GM12878 (cell line): ENCODE measurements around the gene JUND. TPM values are rescaled to one million over a fixed set of nuclear protein-coding genes. Genes with fewer than 3 reads are reported as not detected.

Experiments used
- ATAC-seq: fragments of 200-7000 bp; cut with Tn5 transposase; 3 replicates; pipeline ENCODE4 v1.9.1; 2020; ENCODE audit warnings: mild to moderate bottlenecking, moderate library complexity
- BruUV-seq: library from RNA; stranded (reverse); fragments of 400-500 nt; replicated peaks from 2 replicates; lab custom pipeline; 2021; lab: Mats Ljungman, UMichigan
- CTCF ChIA-PET: fragments of 300-600 bp; sonication (Branson Sonifier 250); formaldehyde crosslinking; extraction: SDS; loops from one replicate; lab custom pipeline; 2021; ENCODE audit warnings: inconsistent platforms; lab: Yijun Ruan, JAX
- POLR2A ChIA-PET: fragments of 350-600 bp; formaldehyde crosslinking; extraction: SDS; loops from one replicate; lab custom pipeline; 2021; ENCODE audit warnings: inconsistent platforms; lab: Charles Lee
- RAD21 ChIA-PET: fragments of 300-600 bp; sonication (Branson Sonifier 250); formaldehyde crosslinking; loops from one replicate; lab custom pipeline; 2023; ENCODE audit warnings: antibody characterized with exemption; ENCODE audit not compliant: unreplicated experiment; lab: Charles Lee
- SMC1A ChIA-PET: fragments of 300-600 bp; sonication (Branson Sonifier 250); formaldehyde crosslinking; loops from one replicate; lab custom pipeline; 2023; ENCODE audit not compliant: unreplicated experiment, uncharacterized antibody; lab: Charles Lee
- DNase-seq: peaks from one replicate; pipeline ENCODE4 v3.0.0-alpha.2; 2011; ENCODE audit warnings: low read depth, low spot score
- FAIRE-seq: peaks from 3 replicates; lab custom pipeline; 2011; peaks lifted over from hg19 to GRCh38; lab: Jason Lieb, UNC
- H2AFZ ChIP-seq: 2 replicates; pipeline ENCODE4 v1.6.0; 2011; ENCODE audit warnings: low read depth, low read length, control low read depth; ENCODE audit not compliant: control insufficient read depth
- H3K27ac ChIP-seq: 2 replicates; pipeline ENCODE4 v1.5.1; 2011; ENCODE audit warnings: control low read depth; ENCODE audit not compliant: control insufficient read depth, insufficient read depth
- H3K27me3 ChIP-seq, 2 experiments: replicated peaks in 1 of 2; 2 replicates each; pipeline versions ENCODE4 v1.6.0 to v1.6.1; 2011; ENCODE audit warnings: low read length in 1 of 2; ENCODE audit not compliant: control insufficient read depth in 2 of 2, insufficient read depth in 2 of 2
- H3K36me3 ChIP-seq, 2 experiments: 2 replicates each; pipeline ENCODE4 v1.5.1; 2011; ENCODE audit warnings: low read length in 1 of 2; ENCODE audit not compliant: control insufficient read depth in 2 of 2, insufficient read depth in 2 of 2
- H3K4me1 ChIP-seq: 2 replicates; pipeline ENCODE4 v1.6.1; 2011; ENCODE audit warnings: mild to moderate bottlenecking, low read length, moderate library complexity, mixed read lengths; ENCODE audit not compliant: control insufficient read depth, insufficient read depth
- H3K4me2 ChIP-seq: 2 replicates; pipeline ENCODE4 v1.6.0; 2011; ENCODE audit warnings: control low read depth; ENCODE audit not compliant: control insufficient read depth, insufficient read depth
- H3K4me3 ChIP-seq: fragments of 200-600 bp; sonication (generic); 2 replicates; pipeline ENCODE4 v1.5.1; 2016
- H3K79me2 ChIP-seq: 2 replicates; pipeline ENCODE4 v1.6.0; 2011; ENCODE audit warnings: low read length; ENCODE audit not compliant: control insufficient read depth, insufficient read depth
- H3K9ac ChIP-seq: 2 replicates; pipeline ENCODE4 v1.8.0; 2011; ENCODE audit warnings: low read length, control low read depth, mixed read lengths; ENCODE audit not compliant: control insufficient read depth, insufficient read depth
- H3K9me3 ChIP-seq: replicated peaks from 3 replicates; pipeline ENCODE4 v1.5.1; 2011; ENCODE audit warnings: mild to moderate bottlenecking, low read length; ENCODE audit not compliant: control insufficient read depth, insufficient read depth
- H4K20me1 ChIP-seq: 2 replicates; pipeline ENCODE4 v1.6.0; 2011; ENCODE audit not compliant: control insufficient read depth, insufficient read depth
- BACH1 ChIP-seq: fragments of 450-650 bp; IDR thresholded peaks from 2 replicates; pipeline ENCODE4 v1.6.1; 2017; ENCODE audit warnings: mild to moderate bottlenecking, borderline replicate concordance
- BCL3 ChIP-seq: IDR thresholded peaks from 2 replicates; pipeline ENCODE4 v1.6.1; 2011; ENCODE audit warnings: borderline replicate concordance, low read depth, mild to moderate bottlenecking, moderate library complexity, low read length; ENCODE audit not compliant: insufficient read depth, poor library complexity, severe bottlenecking
- CBFB ChIP-seq: IDR thresholded peaks from 2 replicates; pipeline ENCODE4 v1.6.1; 2016; ENCODE audit warnings: antibody characterized with exemption, low read depth
- FOS ChIP-seq: IDR thresholded peaks from 3 replicates; pipeline ENCODE4 v1.6.1; 2011; ENCODE audit warnings: borderline replicate concordance; ENCODE audit not compliant: insufficient read length; ENCODE audit errors: extremely low read depth
- FOXK2 ChIP-seq: fragments of 450-650 bp; IDR thresholded peaks from 2 replicates; pipeline ENCODE4 v1.6.1; 2017; ENCODE audit warnings: mild to moderate bottlenecking, moderate library complexity
- HCFC1 ChIP-seq: fragments of 150-350 bp; IDR thresholded peaks from 2 replicates; pipeline ENCODE4 v1.6.1; 2014; ENCODE audit warnings: low read length
- IRF3 ChIP-seq: fragments of 450-650 bp; IDR thresholded peaks from 2 replicates; pipeline ENCODE4 v1.6.1; 2014; ENCODE audit warnings: mild to moderate bottlenecking
- NRF1 ChIP-seq: conservative IDR thresholded peaks from 2 replicates; pipeline ENCODE4 v1.6.1; 2011; ENCODE audit warnings: mild to moderate bottlenecking, low read depth, low read length, improper control_type of control experiment
- PAX8 ChIP-seq: fragments of 450-650 bp; IDR thresholded peaks from 2 replicates; pipeline ENCODE4 v1.6.1; 2017; ENCODE audit warnings: mild to moderate bottlenecking, moderate library complexity
- RELA ChIP-seq: fragments of 450-650 bp; IDR thresholded peaks from 2 replicates; pipeline ENCODE4 v1.8.0; 2014; ENCODE audit warnings: borderline replicate concordance; ENCODE audit not compliant: partially characterized antibody
- RUNX3 ChIP-seq: IDR thresholded peaks from 2 replicates; pipeline ENCODE4 v1.6.1; 2012; ENCODE audit warnings: low read length, inconsistent platforms
- SMC3 ChIP-seq: IDR thresholded peaks from 2 replicates; pipeline ENCODE4 v1.6.1; 2011; ENCODE audit warnings: low read length, improper control_type of control experiment, borderline replicate concordance
- SREBF2 ChIP-seq: IDR thresholded peaks from 2 replicates; pipeline ENCODE4 v1.6.1; 2012; ENCODE audit warnings: mild to moderate bottlenecking, low read length
- TCF12 ChIP-seq: IDR thresholded peaks from 2 replicates; pipeline ENCODE4 v1.6.1; 2011; ENCODE audit warnings: low read depth, mild to moderate bottlenecking, low read length
- TCF7 ChIP-seq: IDR thresholded peaks from 2 replicates; pipeline ENCODE4 v1.6.1; 2014; ENCODE audit warnings: antibody characterized with exemption, borderline replicate concordance
- YY1 ChIP-seq: IDR thresholded peaks from 2 replicates; pipeline ENCODE4 v1.6.1; 2011; ENCODE audit warnings: low read depth, mild to moderate bottlenecking, low read length
- ZBTB40 ChIP-seq: fragments of 450-650 bp; IDR thresholded peaks from 2 replicates; pipeline ENCODE4 v1.6.1; 2016; ENCODE audit warnings: mild to moderate bottlenecking, moderate library complexity, borderline replicate concordance
- WGBS: methylation state at CpG from one replicate; pipeline ENCODE4 v1.1.6; 2016; ENCODE audit warnings: low lambda C conversion rate; ENCODE audit not compliant: insufficient replicate concordance, insufficient coverage; ENCODE audit errors: missing lambda C conversion rate; 5-methylcytosine and 5-hydroxymethylcytosine counted together
- in situ Hi-C: fragments of 300-500 bp; cut with MboI; formaldehyde crosslinking; loops from 9 replicates; pipeline ENCODE4 v1.14.3; 2018; ENCODE audit warnings: mixed read lengths
- intact Hi-C: fragments of 100-400 bp; cut with micrococcal nuclease; formaldehyde crosslinking; loops from one replicate; pipeline ENCODE4 v1.14.2; 2022; ENCODE audit not compliant: unreplicated experiment
- polyA plus RNA-seq, 11 experiments: library from polyadenylated mRNA; depleted of rRNA in 4 of 11; unstranded in 6 of 11; stranded (reverse) in 5 of 11; fragments of >200 nt; fragmentation: Nextera tagmentation in 4 of 11; fragmentation: Illumina TruSeq in 1 of 11; extraction: Ambion mirVana in 4 of 11; extraction: Trizol in 1 of 11; gene quantifications; 1 replicate in 1 of 11; 2 replicates in 10 of 11; pipeline versions ENCODE4 v1.2.1 to v1.2.3, GENCODE V29; 2011 to 2016; ENCODE audit warnings: inconsistent platforms in 2 of 11, missing spikeins in 2 of 11, low read depth in 1 of 11
- total RNA-seq, 4 experiments: library from RNA; depleted of rRNA in 3 of 4; stranded (reverse); fragments of >200 nt in 3 of 4; fragmentation: Illumina TruSeq in 1 of 4; extraction: Trizol in 1 of 4; gene quantifications; 2 replicates each; pipeline versions ENCODE4 v1.2.1 to v1.2.3, GENCODE V29; 2013 to 2021

JUND gene
- total and polyA plus RNA-seq, 10 of the 15 experiments (the other 5 are each of a cell fraction or from before 2014, with no cell fraction given): 7.4 to 164 (median 18.8) TPM

GRCh38 chr19:18283338-18283737 is 1.9 kb upstream of the JUND start:
- H3K27ac ChIP-seq: no peak overlapping the region
- 100% methylated on average over 5 of the region's 5 CpGs for WGBS
- ChIA-PET CTCF (interaction anchor here (3.1 kb wide), 1 partner anchor 45 kb away, joined by 11 read pairs; no protein-coding TSS in a partner anchor), SMC1A (no interaction called here), POLR2A (interaction anchor here (2.8 to 8.4 kb wide), 4 partner anchors 8 to 46 kb away, joined by 24 to 206 read pairs (median 176); partner anchors contain the start of gene LSM4), RAD21 (interaction anchor here (5.7 to 7.1 kb wide), 3 partner anchors 8 to 44 kb away, joined by 135 to 259 read pairs (median 136); no protein-coding TSS in a partner anchor)
- H3K79me2 ChIP-seq: peaks cover 33% of the 10 kb centered on the region
- FAIRE-seq (no peak), DNase-seq (no peak), ATAC-seq (no peak)
- H3K9me3 ChIP-seq: no peaks in the 10 kb centered on the region
- TF ChIP-seq FOXK2: no peak
- TF ChIP-seq YY1: no peak
- no peak for TF ChIP-seq HCFC1
- no peak for TF ChIP-seq RUNX3
- no peak for TF ChIP-seq SMC3
- no peak for TF ChIP-seq TCF7
- no peak for TF ChIP-seq SREBF2
- TF ChIP-seq BACH1: no peak
- no peak for TF ChIP-seq ZBTB40
- TF ChIP-seq CBFB: no peak
- no peak for TF ChIP-seq FOS
- TF ChIP-seq NRF1: no peak
- no peak for TF ChIP-seq BCL3
- TF ChIP-seq PAX8: no peak
- TF ChIP-seq TCF12: no peak
- no peak for TF ChIP-seq IRF3
- no peak for TF ChIP-seq RELA
- intact Hi-C loops: no loop called here
- H3K4me2 ChIP-seq: no peak overlapping the region
- no peak overlapping the region for H3K4me3 ChIP-seq
- H2AFZ ChIP-seq: no peak overlapping the region
- H3K9ac ChIP-seq: no peak overlapping the region
- in situ Hi-C loops: no loop called here
- peaks cover 10% of the 10 kb centered on the region for H4K20me1 ChIP-seq
- no peaks in the 10 kb centered on the region for H3K27me3 ChIP-seq
- BruUV-seq: no TSS peak
- H3K4me1 ChIP-seq: peaks cover 27% of the 10 kb centered on the region
- H3K36me3 ChIP-seq: no peaks in the 10 kb centered on the region; a peak in 1 of 4 replicates
